CD4-positive, alpha-beta memory T cell (primary cell): ENCODE results near the gene RPL27. TPM values are rescaled to one million over a fixed set of nuclear protein-coding genes. Genes with fewer than 3 reads are reported as not detected.

ENCODE experiments used
- CTCF ChIA-PET: fragments of 350-600 bp; sonication (Branson Sonifier 250); formaldehyde crosslinking; loops from one replicate; lab custom pipeline; 2021; ENCODE audit warnings: inconsistent platforms; ENCODE audit not compliant: partially characterized antibody; lab: Charles Lee
- POLR2A ChIA-PET: fragments of 350-600 bp; sonication (Branson Sonifier 250); formaldehyde crosslinking; loops from one replicate; lab custom pipeline; 2021; ENCODE audit not compliant: partially characterized antibody; lab: Charles Lee
- DNase-seq, 5 donors: peaks; one replicate each; pipeline versions ENCODE4 v3.0.0 to v3.0.0-alpha.2; 2020 to 2022; ENCODE audit warnings: mixed read lengths in 1 of 5
- H3K27ac ChIP-seq: one replicate; pipeline ENCODE4 v1.7.0; 2013; ENCODE audit warnings: low read depth, low read length
- H3K27me3 ChIP-seq: 2 replicates; pipeline ENCODE4 v1.7.0; 2013; ENCODE audit warnings: mild to moderate bottlenecking, low read length, moderate library complexity; ENCODE audit not compliant: insufficient read depth
- H3K36me3 ChIP-seq: 2 replicates; pipeline ENCODE4 v1.7.0; 2013; ENCODE audit warnings: mild to moderate bottlenecking, low read length, moderate library complexity; ENCODE audit not compliant: insufficient read depth
- H3K4me1 ChIP-seq: 2 replicates; pipeline ENCODE4 v1.7.0; 2013; ENCODE audit warnings: mild to moderate bottlenecking, low read length, moderate library complexity; ENCODE audit not compliant: insufficient read depth
- H3K4me3 ChIP-seq, 2 donors: one replicate each; pipeline ENCODE4 v1.7.0; 2013; ENCODE audit warnings: low read length in 2 of 2, mild to moderate bottlenecking in 1 of 2
- H3K9me3 ChIP-seq, 2 donors: one replicate each; pipeline ENCODE4 v1.7.0; 2013; ENCODE audit warnings: low read length in 2 of 2, control low read depth in 1 of 2; ENCODE audit not compliant: control insufficient read depth in 1 of 2
- H3K27ac Mint-ChIP-seq, 7 donors: one replicate each; pipeline ENCODE4 v1.8.0; 2020 to 2021; ENCODE audit warnings: mixed read lengths in 7 of 7, mild to moderate bottlenecking in 6 of 7, inconsistent platforms in 3 of 7, moderate library complexity in 3 of 7
- H3K27me3 Mint-ChIP-seq, 2 donors: one replicate each; pipeline ENCODE4 v1.8.0; 2020 to 2021; ENCODE audit warnings: mixed read lengths in 2 of 2
- H3K36me3 Mint-ChIP-seq, 2 donors: one replicate each; pipeline ENCODE4 v1.8.0; 2020 to 2021; ENCODE audit warnings: mixed read lengths in 2 of 2, inconsistent platforms in 1 of 2, mild to moderate bottlenecking in 1 of 2
- H3K4me1 Mint-ChIP-seq, 4 donors: one replicate each; pipeline ENCODE4 v1.8.0; 2020 to 2021; ENCODE audit warnings: mixed read lengths in 4 of 4, mild to moderate bottlenecking in 1 of 4
- H3K4me3 Mint-ChIP-seq, 8 donors: one replicate each; pipeline ENCODE4 v1.8.0; 2020 to 2021; ENCODE audit warnings: mixed read lengths in 8 of 8, mild to moderate bottlenecking in 7 of 8, moderate library complexity in 6 of 8, inconsistent platforms in 3 of 8
- H3K9me3 Mint-ChIP-seq, 8 donors: one replicate each; pipeline ENCODE4 v1.8.0; 2020 to 2021; ENCODE audit warnings: mixed read lengths in 8 of 8, mild to moderate bottlenecking in 5 of 8, inconsistent platforms in 3 of 8, moderate library complexity in 1 of 8
- intact Hi-C: fragments of 100-400 bp; cut with micrococcal nuclease; formaldehyde crosslinking; loops from one replicate; pipeline ENCODE4 v1.15.1; 2023
- polyA plus RNA-seq, 2 donors: library from polyadenylated mRNA; unstranded; fragments of 300-500 nt; fragmentation: Illumina TruSeq; gene quantifications; one replicate each; pipeline ENCODE4 v1.2.3, GENCODE V29; 2021
- total RNA-seq, 2 experiments: library from RNA; stranded (reverse); gene quantifications; one replicate each; pipeline ENCODE4 v1.2.3, GENCODE V29; 2021

The RPL27 gene
- total and polyA plus RNA-seq, 4 experiments from 2014 or later: 1,528 to 2,293 (median 1,598) TPM

GRCh38 chr17:43006639-43007551 lies 8.7 kb downstream of the RPL27 start, which contains the start of gene IFI35:
Gene IFI35, plus strand, starts transcription at chr17:43006784. Its CDS starts 164 bp downstream, at chr17:43006948.
- H3K36me3 Mint-ChIP-seq: peaks cover 0 to 36% of the 10 kb centered on the region in 2 donors
- H3K4me1 ChIP-seq: peaks cover 21% of the 10 kb centered on the region
- peaks cover 8 to 26% (median 17%) of the 10 kb centered on the region in 4 donors for H3K4me1 Mint-ChIP-seq
- peaks cover 9% of the 10 kb centered on the region for H3K36me3 ChIP-seq
- ChIA-PET POLR2A (interaction anchor here (1.0 to 3.0 kb wide), 12 partner anchors 8 to 392 kb away, joined by 3 to 41 read pairs (median 8); partner anchors contain the start of genes ARL4D, BRCA1, NBR1 and RND2), CTCF (interaction anchor here (0.5 to 3.0 kb wide), 17 partner anchors 8 to 477 kb away, joined by 3 to 23 read pairs (median 4); partner anchors contain the start of genes DHX8, NBR1, RPL27 and TMEM106A)
- intact Hi-C loops: loop anchor here (1.0 kb wide), 3 partner anchors 205 to 332 kb away; no protein-coding TSS in a partner anchor
- no peaks in the 10 kb centered on the region for H3K9me3 Mint-ChIP-seq
- peak within 1 kb of the TSS; percentile 94 to 95 for H3K4me3 ChIP-seq
- H3K27me3 ChIP-seq: no peaks in the 10 kb centered on the region
- DNase-seq: peak; percentile 81 to 89 (median 83)
- no peaks in the 10 kb centered on the region for H3K27me3 Mint-ChIP-seq
- H3K27ac ChIP-seq: peak within 1 kb of the TSS; percentile 90
- peak within 1 kb of the TSS; percentile 96 to 100 (median 99) for H3K27ac Mint-ChIP-seq
- peak within 1 kb of the TSS; percentile 100 for H3K4me3 Mint-ChIP-seq
- no peaks in the 10 kb centered on the region for H3K9me3 ChIP-seq

- Histone ChIP-seq H3K27me3 (no peaks in the 10 kb centered on the region), H3K4me3 (no peak overlapping the region), H3K9me3 (no peaks in the 10 kb centered on the region), H3K4me1 (peaks cover 21% of the 10 kb centered on the region), H3K27ac (no peak overlapping the region), H3K36me3 (peaks cover 23% of the 10 kb centered on the region)
- Mint-ChIP-seq H3K9me3 (no peaks in the 10 kb centered on the region), H3K36me3 (peaks cover 6 to 45% of the 10 kb centered on the region in 2 donors), H3K27ac (peak overlapping the region in 4 of 7 donors; percentile 13 to 66 (median 48)), H3K27me3 (no peaks in the 10 kb centered on the region), H3K4me1 (peaks cover 8 to 31% (median 20%) of the 10 kb centered on the region in 4 donors), H3K4me3 (no peak overlapping the region)
- ChIA-PET CTCF (no interaction called here), POLR2A (interaction anchor here (1.8 kb wide), 1 partner anchor 13 kb away, joined by 10 read pairs; the partner anchor contains the start of gene RPL27)
- no peak for DNase-seq
- intact Hi-C loops: no loop called here
Measured at GRCh38 chr17:43010667-43011308, 12.6 kb downstream of the RPL27 start.

GRCh38 chr17:43011728-43012472 lies 13.7 kb downstream of the RPL27 start:
- intact Hi-C loops: no loop called here
- H3K4me3 ChIP-seq: no peak overlapping the region
- H3K9me3 Mint-ChIP-seq: no peaks in the 10 kb centered on the region
- H3K27ac ChIP-seq: no peak overlapping the region
- H3K4me3 Mint-ChIP-seq: no peak overlapping the region
- POLR2A ChIA-PET: interaction anchor here (0.9 to 2.6 kb wide), 4 partner anchors 10 to 357 kb away, joined by 4 to 11 read pairs (median 6); partner anchors contain the start of genes RND2, RPL27 and VAT1
- H3K36me3 Mint-ChIP-seq: peaks cover 6 to 42% of the 10 kb centered on the region in 2 donors
- peaks cover 23% of the 10 kb centered on the region for H3K36me3 ChIP-seq
- H3K9me3 ChIP-seq: no peaks in the 10 kb centered on the region
- peaks cover 15% of the 10 kb centered on the region for H3K4me1 ChIP-seq
- DNase-seq: no peak
- no peaks in the 10 kb centered on the region for H3K27me3 ChIP-seq
- H3K27me3 Mint-ChIP-seq: no peaks in the 10 kb centered on the region
- peaks cover 3 to 24% (median 14%) of the 10 kb centered on the region in 4 donors for H3K4me1 Mint-ChIP-seq
- CTCF ChIA-PET: interaction anchor here (0.5 to 1.3 kb wide), 4 partner anchors 10 to 1865 kb away, joined by 3 read pairs; no protein-coding TSS in a partner anchor
- H3K27ac Mint-ChIP-seq: peak overlapping the region in 3 of 7 donors; percentile 5 to 72 (median 41)

GRCh38 chr17:43013296-43013695 lies 15.1 kb downstream of the RPL27 start:
- H3K9me3 Mint-ChIP-seq: no peaks in the 10 kb centered on the region
- no peak overlapping the region for H3K27ac ChIP-seq
- H3K27me3 ChIP-seq: no peaks in the 10 kb centered on the region
- no peak for DNase-seq
- H3K4me1 ChIP-seq: peaks cover 2% of the 10 kb centered on the region
- POLR2A ChIA-PET: interaction anchor here (1.1 to 2.6 kb wide), 2 partner anchors 9 to 11 kb away, joined by 4 to 11 read pairs; partner anchors contain the start of genes RND2 and VAT1
- H3K27me3 Mint-ChIP-seq: no peaks in the 10 kb centered on the region
- no peak overlapping the region for H3K4me3 ChIP-seq
- peak overlapping the region in 1 of 7 donors; percentile 59 for H3K27ac Mint-ChIP-seq
- peaks cover 23% of the 10 kb centered on the region for H3K36me3 ChIP-seq
- H3K4me1 Mint-ChIP-seq: peaks cover 7 to 28% (median 13%) of the 10 kb centered on the region in 4 donors
- CTCF ChIA-PET: no interaction called here
- intact Hi-C loops: no loop called here
- no peak overlapping the region for H3K4me3 Mint-ChIP-seq
- no peaks in the 10 kb centered on the region for H3K9me3 ChIP-seq
- H3K36me3 Mint-ChIP-seq: peaks cover 6 to 42% of the 10 kb centered on the region in 2 donors

GRCh38 chr17:43014020-43014648 lies 15.9 kb downstream of the RPL27 start:
- CTCF ChIA-PET: interaction anchor here (1.3 kb wide), 1 partner anchor 325 kb away, joined by 4 read pairs; no protein-coding TSS in a partner anchor

More at GRCh38 chr17:43014020-43014648, 15.9 kb downstream of the RPL27 start:
- H3K9me3 Mint-ChIP-seq: no peaks in the 10 kb centered on the region
- H3K36me3 Mint-ChIP-seq: peaks cover 6 to 42% of the 10 kb centered on the region in 2 donors
- peaks cover 13 to 35% (median 19%) of the 10 kb centered on the region in 4 donors for H3K4me1 Mint-ChIP-seq
- no peaks in the 10 kb centered on the region for H3K9me3 ChIP-seq
- H3K4me3 Mint-ChIP-seq: no peak overlapping the region
- intact Hi-C loops: no loop called here
- peak overlapping the region in 4 of 7 donors; percentile 62 to 88 (median 78) for H3K27ac Mint-ChIP-seq
- DNase-seq: no peak
- peaks cover 23% of the 10 kb centered on the region for H3K36me3 ChIP-seq
- H3K4me3 ChIP-seq: no peak overlapping the region
- H3K4me1 ChIP-seq: peaks cover 9% of the 10 kb centered on the region
- no peak overlapping the region for H3K27ac ChIP-seq
- no peaks in the 10 kb centered on the region for H3K27me3 Mint-ChIP-seq
- POLR2A ChIA-PET: interaction anchor here (0.8 to 2.6 kb wide), 4 partner anchors 8 to 301 kb away, joined by 3 to 11 read pairs (median 3); partner anchors contain the start of genes IFI35, RND2 and RPL27
- no peaks in the 10 kb centered on the region for H3K27me3 ChIP-seq
